Measurements from ENCODE around the gene DDIAS.

DNA sequence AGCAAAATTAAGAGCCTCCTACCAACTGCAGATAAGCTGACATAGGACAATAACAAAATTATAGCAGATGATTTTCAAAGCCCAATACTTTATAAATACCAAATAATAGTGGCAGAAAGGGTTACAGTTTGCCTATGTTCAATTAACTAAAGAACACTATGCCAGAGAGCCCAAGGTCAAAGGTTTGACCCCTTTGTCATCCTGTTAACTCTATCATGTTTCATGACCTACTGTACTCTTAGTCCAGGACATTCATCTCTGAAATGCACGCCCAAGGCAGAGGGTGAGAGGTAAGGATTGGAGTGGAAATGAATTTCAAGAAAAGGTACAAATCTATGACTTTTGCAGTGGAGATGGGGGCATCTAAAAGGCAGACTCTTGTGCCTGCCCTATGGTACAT, 70.6 kb downstream of the DDIAS start:
- TF ChIP-seq YY1 (IDR thresholded peaks at IDR 0.05; ENCODE audit: insufficient read depth, insufficient read length) (no peak), ZNF274 (IDR thresholded peaks at IDR 0.05; ENCODE audit: low read depth, low read length) (no peak)
